Measurements from ENCODE around the gene SCN9A. TPM values are rescaled to one million over a fixed set of nuclear protein-coding genes. Genes with fewer than 3 reads are reported as not detected.
"Not testable (repeated sequence)": the region's sequence is repeated elsewhere in the genome, so short reads cannot be mapped to it uniquely, and the experiment has no call there.

Gene SCN9A
- total RNA-seq, 1 experiment from 2014 or later = 0.38 TPM

GRCh38 chr2:166334805-166335204, 40.9 kb downstream of the SCN9A start:
- no peak for DNase-seq (ENCODE audit: low spot score)

- no peak for DNase-seq (ENCODE audit: low spot score)
Measured at GRCh38 chr2:166333801-166334200, 41.9 kb downstream of the SCN9A start.

- no peak for DNase-seq (ENCODE audit: low spot score)
Measured at GRCh38 chr2:166332106-166332505, 43.6 kb downstream of the SCN9A start.

- DNase-seq (ENCODE audit: low spot score) = no peak
Measured at GRCh38 chr2:166331468-166331867, 44.3 kb downstream of the SCN9A start.

GRCh38 chr2:166329465-166329864, 46.3 kb downstream of the SCN9A start:
- no peak for DNase-seq (ENCODE audit: low spot score)

- DNase-seq (ENCODE audit: low spot score) = no peak
Measured at GRCh38 chr2:166328147-166328546, 47.6 kb downstream of the SCN9A start.

- no peak for DNase-seq (ENCODE audit: low spot score)
Measured at GRCh38 chr2:166321076-166321475, 54.7 kb downstream of the SCN9A start.

GRCh38 chr2:166314022-166314759, 61.6 kb downstream of the SCN9A start:
- DNase-seq (ENCODE audit: low spot score) = no peak

GRCh38 chr2:166312863-166313262, 62.9 kb downstream of the SCN9A start:
- not testable (repeated sequence) for DNase-seq (ENCODE audit: low spot score)

- DNase-seq (ENCODE audit: low spot score) = no peak
Measured at GRCh38 chr2:166307326-166307725, 68.4 kb downstream of the SCN9A start.

- no peak for DNase-seq (ENCODE audit: low spot score)
Measured at GRCh38 chr2:166304656-166305055, 71.1 kb downstream of the SCN9A start.

- no peak for DNase-seq (ENCODE audit: low spot score)
Measured at GRCh38 chr2:166302036-166302435, 73.7 kb downstream of the SCN9A start.

- no peak for DNase-seq (ENCODE audit: low spot score)
Measured at GRCh38 chr2:166297951-166298350, 77.8 kb downstream of the SCN9A start.

- no peak for DNase-seq (ENCODE audit: low spot score)
Measured at GRCh38 chr2:166293984-166294383, 81.8 kb downstream of the SCN9A start.

- DNase-seq (ENCODE audit: low spot score) = no peak
Measured at GRCh38 chr2:166285215-166285614, 90.5 kb downstream of the SCN9A start.

- no peak for DNase-seq (ENCODE audit: low spot score)
Measured at GRCh38 chr2:166284359-166284758, 91.4 kb downstream of the SCN9A start.

GRCh38 chr2:166282154-166282553, 93.6 kb downstream of the SCN9A start:
- no peak for DNase-seq (ENCODE audit: low spot score)

GRCh38 chr2:166278856-166279255, 96.9 kb downstream of the SCN9A start:
- no peak for DNase-seq (ENCODE audit: low spot score)

GRCh38 chr2:166270376-166270775, 105.4 kb downstream of the SCN9A start:
- DNase-seq (ENCODE audit: low spot score) = no peak

GRCh38 chr2:166269322-166269721, 106.4 kb downstream of the SCN9A start:
- DNase-seq (ENCODE audit: low spot score) = no peak

GRCh38 chr2:166257859-166258258, 117.9 kb downstream of the SCN9A start:
- DNase-seq (ENCODE audit: low spot score) = no peak

GRCh38 chr2:166256896-166257295, 118.8 kb downstream of the SCN9A start:
- no peak for DNase-seq (ENCODE audit: low spot score)

- no peak for DNase-seq (ENCODE audit: low spot score)
Measured at GRCh38 chr2:166249318-166249717, 126.4 kb downstream of the SCN9A start.

- DNase-seq (ENCODE audit: low spot score) = no peak
Measured at GRCh38 chr2:166246901-166247300, 128.8 kb downstream of the SCN9A start.
